ENCODE measurements around the gene ATP2A2.

ATP2A2 gene

GRCh38 chr12:110343736-110344555 lies 62.9 kb downstream of the ATP2A2 start:
- no peak for DNase-seq (ENCODE audit: low read depth)
- no peak overlapping the region for H3K4me3 ChIP-seq (ENCODE audit: control insufficient read depth, low read depth, low read length)
- no peak for TF ChIP-seq CTCF (IDR thresholded peaks at IDR 0.05; ENCODE audit: control insufficient read depth, insufficient read depth, low read depth, low read length, missing control alignments)

- DNase-seq (ENCODE audit: low read depth) = no peak
Measured at GRCh38 chr12:110344657-110345056, 63.6 kb downstream of the ATP2A2 start.

GRCh38 chr12:110345176-110345661 lies 64.2 kb downstream of the ATP2A2 start:
- no peak for TF ChIP-seq CTCF (IDR thresholded peaks at IDR 0.05; ENCODE audit: control insufficient read depth, insufficient read depth, low read depth, low read length, missing control alignments)
- no peak for DNase-seq (ENCODE audit: low read depth)
- no peak overlapping the region for H3K4me3 ChIP-seq (ENCODE audit: control insufficient read depth, low read depth, low read length)

More at GRCh38 chr12:110344657-110345056, 63.6 kb downstream of the ATP2A2 start:
- no peak for TF ChIP-seq CTCF (IDR thresholded peaks at IDR 0.05; ENCODE audit: control insufficient read depth, insufficient read depth, low read depth, low read length, missing control alignments)
- no peak overlapping the region for H3K4me3 ChIP-seq (ENCODE audit: control insufficient read depth, low read depth, low read length)

GRCh38 chr12:110345963-110346362 lies 64.9 kb downstream of the ATP2A2 start:
- no peak for TF ChIP-seq CTCF (IDR thresholded peaks at IDR 0.05; ENCODE audit: control insufficient read depth, insufficient read depth, low read depth, low read length, missing control alignments)
- H3K4me3 ChIP-seq (ENCODE audit: control insufficient read depth, low read depth, low read length) = no peak overlapping the region
- no peak for DNase-seq (ENCODE audit: low read depth)

- TF ChIP-seq CTCF (IDR thresholded peaks at IDR 0.05; ENCODE audit: control insufficient read depth, insufficient read depth, low read depth, low read length, missing control alignments) = no peak
- H3K4me3 ChIP-seq (ENCODE audit: control insufficient read depth, low read depth, low read length) = no peak overlapping the region
Measured at GRCh38 chr12:110347767-110348166, 66.7 kb downstream of the ATP2A2 start.

GRCh38 chr12:110348431-110349059 lies 67.5 kb downstream of the ATP2A2 start:
- no peak for DNase-seq (ENCODE audit: low read depth)
- no peak for TF ChIP-seq CTCF (IDR thresholded peaks at IDR 0.05; ENCODE audit: control insufficient read depth, insufficient read depth, low read depth, low read length, missing control alignments)
- no peak overlapping the region for H3K4me3 ChIP-seq (ENCODE audit: control insufficient read depth, low read depth, low read length)

More at GRCh38 chr12:110347767-110348166, 66.7 kb downstream of the ATP2A2 start:
- DNase-seq (ENCODE audit: low read depth) = no peak
